Transverse colon (tissue), 4 donors: ENCODE results near the gene GSG1. TPM values are rescaled to one million over a fixed set of nuclear protein-coding genes. Genes with fewer than 3 reads are reported as not detected.

Experiments
- DNase-seq: peaks from one replicate; pipeline ENCODE4 v3.0.0-alpha.2; 2019
- H3K27ac ChIP-seq, 4 donors: fragments of 200-600 bp; sonication (generic); 2 replicates each; pipeline ENCODE4 v1.5.1; 2016 to 2018; ENCODE audit warnings: inconsistent platforms in 4 of 4
- H3K27me3 ChIP-seq: fragments of 200-600 bp; sonication (generic); 2 replicates; pipeline ENCODE4 v1.5.1; 2017; ENCODE audit warnings: inconsistent platforms
- H3K36me3 ChIP-seq, 4 donors: fragments of 200-600 bp; sonication (generic); 2 replicates each; pipeline ENCODE4 v1.5.1; 2017 to 2019; ENCODE audit warnings: inconsistent platforms in 4 of 4
- H3K4me1 ChIP-seq, 4 donors: fragments of 200-600 bp; sonication (generic); 2 replicates each; pipeline ENCODE4 v1.5.1; 2017 to 2020; ENCODE audit warnings: inconsistent platforms in 4 of 4
- H3K4me3 ChIP-seq, 4 donors: fragments of 200-600 bp; sonication (generic); 1 replicate in 1 of 4; 2 replicates in 3 of 4; pipeline versions ENCODE4 v1.5.1 to v1.6.1; 2017 to 2019; ENCODE audit warnings: inconsistent platforms in 4 of 4
- H3K9me3 ChIP-seq, 2 donors: fragments of 200-600 bp; sonication (generic); 2 replicates each; pipeline ENCODE4 v1.5.1; 2017 to 2019; ENCODE audit warnings: inconsistent platforms in 2 of 2
- CTCF ChIP-seq, 5 experiments: fragments of 200-600 bp in 3 of 5; fragments of 450-650 bp in 2 of 5; sonication (generic) in 3 of 5; IDR thresholded peaks; 1 replicate in 2 of 5; 2 replicates in 3 of 5; pipeline ENCODE4 v1.5.1; 2016 to 2017; ENCODE audit warnings: antibody characterized with exemption in 5 of 5, inconsistent platforms in 3 of 5, mild to moderate bottlenecking in 2 of 5, moderate library complexity in 1 of 5
- EP300 ChIP-seq: sonication (generic); formaldehyde crosslinking; IDR thresholded peaks from one replicate; pipeline ENCODE4 v1.6.1; 2017; ENCODE audit warnings: antibody characterized with exemption, low read depth
- POLR2A ChIP-seq: fragments of 450-650 bp; IDR thresholded peaks from one replicate; pipeline ENCODE4 v1.6.1; 2016; ENCODE audit warnings: antibody characterized with exemption, mild to moderate bottlenecking, moderate library complexity
- POLR2AphosphoS5 ChIP-seq, 3 donors: sonication (generic); formaldehyde crosslinking; IDR thresholded peaks; one replicate each; pipeline ENCODE4 v1.6.1; 2016; ENCODE audit warnings: antibody characterized with exemption in 3 of 3
- WGBS, 2 donors: methylation state at CpG; one replicate each; pipeline ENCODE4 v1.1.5; 2018; ENCODE audit warnings: low coverage in 1 of 2; 5-methylcytosine and 5-hydroxymethylcytosine counted together
- in situ Hi-C, 4 donors: fragments of 200-750 bp; cut with MboI; loops; one replicate each; pipeline versions ENCODE4 v1.15.0 to v1.15.1; 2017; ENCODE audit warnings: low sequenced_read_pairs in 3 of 4, low pct_ligation_motif_present in 1 of 4, low pct_unique_long_range_greater_than_20kb in 1 of 4
- intact Hi-C: fragments of 100-400 bp; cut with DNase I; formaldehyde crosslinking; loops from one replicate; pipeline ENCODE4 v1.15.1; 2023; ENCODE audit warnings: low total_unique reads
- total RNA-seq, 4 donors: library from RNA; depleted of rRNA; stranded (reverse); fragments of >200 nt; gene quantifications; one replicate each; pipeline ENCODE4 v1.1.0, GENCODE V29; 2016

The GSG1 gene
- total RNA-seq, 4 donors from 2014 or later = not detected

- Histone ChIP-seq H3K4me1 (no peaks in the 10 kb centered on the region), H3K36me3 (no peaks in the 10 kb centered on the region), H3K9me3 (no peaks in the 10 kb centered on the region), H3K27me3 (peaks cover 7% of the 10 kb centered on the region), H3K27ac (no peak overlapping the region), H3K4me3 (no peak overlapping the region)
- in situ Hi-C loops = no loop called here
- intact Hi-C loops = no loop called here
- 78 to 81% methylated on average over 8 to 15 of the region's 15 CpGs for WGBS, 2 donors
- DNase-seq = no peak
- TF ChIP-seq EP300 (no peak), POLR2A (no peak), POLR2AphosphoS5 (IDR thresholded peaks at IDR 0.05) (no peak), CTCF (IDR thresholded peaks at IDR 0.05) (no peak)
Measured at GRCh38 chr12:13114251-13115052, 11.0 kb upstream of the GSG1 start.

GRCh38 chr12:13112968-13113367 lies 9.5 kb upstream of the GSG1 start:
- TF ChIP-seq POLR2AphosphoS5 (IDR thresholded peaks at IDR 0.05) (no peak), CTCF (IDR thresholded peaks at IDR 0.05) (no peak), POLR2A (no peak), EP300 (no peak)
- peaks cover 7% of the 10 kb centered on the region for H3K27me3 ChIP-seq
- intact Hi-C loops = no loop called here
- no peak for DNase-seq
- in situ Hi-C loops = no loop called here
- H3K4me3 ChIP-seq = no peak overlapping the region
- H3K36me3 ChIP-seq = no peaks in the 10 kb centered on the region
- H3K4me1 ChIP-seq = no peaks in the 10 kb centered on the region
- WGBS, 2 donors = 74 to 87% methylated on average over 4 to 6 of the region's 6 CpGs
- H3K27ac ChIP-seq = no peak overlapping the region
- no peaks in the 10 kb centered on the region for H3K9me3 ChIP-seq

GRCh38 chr12:13106666-13107065 lies 3.2 kb upstream of the GSG1 start:
- H3K9me3 ChIP-seq = no peaks in the 10 kb centered on the region
- H3K27me3 ChIP-seq = no peaks in the 10 kb centered on the region
- H3K36me3 ChIP-seq = no peaks in the 10 kb centered on the region
- no peak for DNase-seq
- intact Hi-C loops (no loop called here), in situ Hi-C loops (loop anchor here in 1 of 4 donors (10.0 kb wide), 1 partner anchor 98 kb away; no protein-coding TSS in a partner anchor)
- TF ChIP-seq EP300 (no peak), CTCF (IDR thresholded peaks at IDR 0.05) (no peak), POLR2A (no peak)
- H3K27ac ChIP-seq = no peak overlapping the region
- no peak overlapping the region for H3K4me3 ChIP-seq
- H3K4me1 ChIP-seq = peaks cover 0 to 14% (median 10%) of the 10 kb centered on the region in 4 donors
- WGBS, 2 donors = 92 to 96% methylated on average over 1 of the region's 1 CpG

GRCh38 chr12:13105781-13106180 lies 2.3 kb upstream of the GSG1 start:
- H3K27me3 ChIP-seq = no peaks in the 10 kb centered on the region
- in situ Hi-C loops = loop anchor here in 1 of 4 donors (10.0 kb wide), 1 partner anchor 99 kb away; no protein-coding TSS in a partner anchor
- no peaks in the 10 kb centered on the region for H3K36me3 ChIP-seq
- WGBS, 2 donors = 75 to 93% methylated on average over 1 of the region's 1 CpG
- intact Hi-C loops = no loop called here
- H3K27ac ChIP-seq = no peak overlapping the region
- peaks cover 0 to 20% (median 16%) of the 10 kb centered on the region in 4 donors for H3K4me1 ChIP-seq
- DNase-seq = no peak
- no peak overlapping the region for H3K4me3 ChIP-seq
- no peaks in the 10 kb centered on the region for H3K9me3 ChIP-seq
- TF ChIP-seq CTCF (IDR thresholded peaks at IDR 0.05) = no peak
- TF ChIP-seq POLR2A = no peak
- no peak for TF ChIP-seq POLR2AphosphoS5 (IDR thresholded peaks at IDR 0.05)
- TF ChIP-seq EP300 = no peak
